GM19324 (cell line): ENCODE measurements around the gene TTBK2.
"Not testable (repeated sequence)": the region's sequence is repeated elsewhere in the genome, so short reads cannot be mapped to it uniquely, and the experiment has no call there.

Experiments
- ATAC-seq: cut with Tn5 transposase; IDR thresholded peaks from one replicate; pipeline ENCODE4 v1.9.1; 2021; ENCODE audit warnings: mild to moderate bottlenecking, moderate library complexity; ENCODE audit not compliant: unreplicated experiment, low FRiP score

Gene TTBK2

DNA sequence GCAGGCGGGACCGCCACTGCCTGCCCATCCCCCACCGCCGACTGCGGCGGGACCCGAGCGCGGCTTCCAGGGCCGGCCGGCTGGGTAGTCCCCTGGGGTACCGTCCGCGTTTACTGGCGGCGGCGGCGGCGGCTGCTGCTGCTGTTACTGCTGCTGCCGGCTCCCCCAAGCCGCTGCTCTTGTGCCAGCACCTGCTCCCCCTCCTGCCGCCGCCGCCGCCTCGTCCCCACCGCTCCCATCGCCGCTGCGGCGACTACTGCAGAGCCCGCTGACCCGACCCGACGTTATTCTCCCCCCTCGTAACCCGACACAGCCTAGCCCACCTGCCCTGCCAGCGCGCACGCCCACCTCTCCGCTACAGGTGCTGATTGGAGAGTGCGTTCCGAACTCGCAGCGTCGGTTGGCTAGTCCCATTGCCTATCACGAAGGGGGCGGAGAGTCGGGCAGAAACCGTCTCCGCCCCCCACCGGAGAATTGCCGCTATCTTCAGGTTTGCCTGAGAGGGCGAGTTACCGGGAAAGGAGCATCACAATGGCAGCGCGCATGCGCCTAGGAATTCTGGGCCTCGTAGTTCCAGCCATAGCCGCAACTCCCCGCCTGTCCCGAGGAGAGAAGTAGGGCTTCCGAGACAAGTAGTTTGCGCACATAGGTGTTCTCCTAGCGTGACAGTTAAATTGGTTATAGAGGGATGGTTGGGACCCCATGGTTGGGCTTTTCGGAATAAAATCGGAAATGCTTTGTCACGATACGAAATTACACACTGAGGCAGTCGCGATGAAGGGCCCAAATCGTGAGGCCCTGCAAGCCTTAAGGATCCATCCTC is at the start of gene TTBK2:
Gene TTBK2, minus strand, starts transcription at position 260 of the 823 bp plus-strand sequence. CDS start 42,161 bp downstream, outside the sequence.
- ATAC-seq, result peak; percentile 97

DNA sequence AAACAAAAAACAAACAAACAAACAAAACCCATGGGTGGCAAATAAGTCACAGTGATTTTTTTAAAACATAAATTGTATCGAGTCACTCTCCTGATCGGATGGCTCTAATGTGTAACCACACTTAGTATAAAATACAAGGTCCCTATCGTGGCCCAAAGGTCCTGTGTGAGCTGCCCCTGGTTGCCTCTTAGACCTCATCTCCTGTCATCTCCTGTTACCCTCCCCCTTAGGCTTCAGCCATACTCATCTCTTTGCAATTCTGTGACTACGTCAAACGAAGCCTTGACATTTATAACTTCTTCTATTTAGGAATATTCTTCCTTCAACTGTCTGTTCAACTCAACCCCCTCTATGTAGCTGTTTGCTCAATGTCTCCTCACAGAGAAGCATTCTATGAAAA is 43.9 kb upstream of the TTBK2 start:
- ATAC-seq, result no peak

DNA sequence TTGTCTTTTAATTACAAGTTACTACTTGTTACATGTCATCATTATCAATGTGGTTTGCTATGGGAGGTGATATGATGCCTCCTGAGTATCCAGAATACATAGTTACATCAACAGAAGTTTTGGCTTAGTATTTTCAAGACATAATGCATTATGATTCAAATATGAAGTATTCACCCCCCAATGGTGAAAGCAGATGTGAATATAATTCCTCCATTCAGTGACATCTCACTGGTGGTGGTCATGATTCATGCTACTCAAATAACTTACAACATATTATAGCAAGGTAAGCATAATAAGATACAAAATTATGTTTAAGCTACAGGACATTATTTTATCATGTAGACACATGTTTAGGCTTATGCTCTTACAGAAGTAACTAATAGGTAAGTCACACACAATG is 34.9 kb upstream of the TTBK2 start:
- ATAC-seq, result no peak

GRCh38 chr15:42954291-42954690 is 33.7 kb upstream of the TTBK2 start:
- ATAC-seq, result no peak

DNA sequence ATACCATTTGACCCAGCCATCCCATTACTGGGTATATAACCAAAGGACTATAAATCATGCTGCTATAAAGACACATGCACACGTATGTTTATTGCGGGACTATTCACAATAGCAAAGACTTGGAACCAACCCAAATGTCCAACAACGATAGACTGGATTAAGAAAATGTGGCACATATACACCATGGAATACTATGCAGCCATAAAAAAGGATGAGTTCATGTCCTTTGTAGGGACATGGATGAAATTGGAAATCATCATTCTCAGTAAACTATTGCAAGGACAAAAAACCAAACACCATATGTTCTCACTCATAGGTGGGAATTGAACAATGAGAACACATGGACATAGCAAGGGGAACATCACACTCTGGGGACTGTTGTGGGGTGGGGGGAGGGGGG is 28.3 kb upstream of the TTBK2 start:
- ATAC-seq, result not testable (repeated sequence)

- no peak for ATAC-seq
Measured at GRCh38 chr15:42940527-42940926, 19.9 kb upstream of the TTBK2 start.

- no peak for ATAC-seq
Measured at GRCh38 chr15:42939841-42940240, 19.3 kb upstream of the TTBK2 start.

GRCh38 chr15:42937143-42937542 is 16.6 kb upstream of the TTBK2 start:
- no peak for ATAC-seq

- ATAC-seq, result no peak
Measured at GRCh38 chr15:42933886-42934667, 13.5 kb upstream of the TTBK2 start.

- no peak for ATAC-seq
Measured at GRCh38 chr15:42932833-42933515, 12.4 kb upstream of the TTBK2 start.

DNA sequence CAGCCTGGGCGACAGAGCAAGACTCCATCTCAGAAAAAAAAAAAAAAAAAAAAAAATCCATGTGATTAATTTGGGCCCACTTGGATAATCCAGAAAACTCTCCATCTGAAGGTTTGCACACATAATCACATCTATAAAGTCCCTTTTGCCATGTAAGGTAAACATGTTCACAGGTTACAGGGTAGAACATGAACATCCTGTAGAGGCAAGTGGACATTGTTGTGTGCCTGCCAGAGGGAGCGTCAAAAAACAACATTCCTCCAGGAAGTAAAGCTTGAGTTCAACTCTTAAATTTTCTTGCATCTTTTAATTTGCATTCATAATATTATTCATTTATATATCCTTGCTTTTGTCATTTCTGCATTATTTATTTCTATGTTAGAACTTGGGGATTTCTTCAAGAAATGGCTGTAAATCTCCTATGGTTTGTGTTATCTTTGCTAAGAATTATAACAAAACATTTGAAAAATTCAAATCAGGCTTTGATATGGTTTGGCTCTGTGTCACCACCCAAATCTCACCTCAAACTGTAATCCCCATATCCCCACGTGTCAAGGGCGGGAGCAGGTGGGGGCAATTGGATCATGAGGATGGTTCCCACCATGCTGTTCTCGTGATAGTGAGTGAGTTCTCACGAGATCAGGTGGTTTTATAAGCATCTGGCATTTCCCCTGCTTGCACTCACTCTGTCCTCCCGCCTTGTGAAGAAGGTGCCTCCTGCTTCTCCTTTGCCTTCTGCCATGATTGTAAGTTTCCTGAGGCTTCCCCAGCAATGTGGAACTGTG is 11.3 kb upstream of the TTBK2 start:
- ATAC-seq, result no peak

- no peak for ATAC-seq
Measured at GRCh38 chr15:42929306-42929848, 8.8 kb upstream of the TTBK2 start.

DNA sequence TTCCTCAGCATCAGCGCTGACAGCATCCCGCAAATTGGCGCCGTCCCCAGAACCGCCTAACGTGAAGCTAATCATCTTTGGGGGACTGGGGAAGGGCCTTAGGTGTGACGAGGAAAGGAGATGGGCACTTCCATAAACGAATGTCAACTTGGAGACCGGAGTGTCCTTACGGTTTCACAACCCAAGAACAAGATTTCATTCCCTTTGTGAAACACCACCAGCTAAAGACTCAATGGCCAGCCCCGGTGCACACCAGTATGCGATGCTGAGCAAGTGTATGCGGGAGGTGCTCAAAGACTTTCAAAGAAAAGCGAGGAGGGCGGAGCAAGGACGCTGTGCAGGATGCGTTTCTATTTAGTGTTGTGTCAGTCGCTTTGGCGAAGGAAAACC is 759 bp upstream of the TTBK2 start:
- ATAC-seq, result no peak

DNA sequence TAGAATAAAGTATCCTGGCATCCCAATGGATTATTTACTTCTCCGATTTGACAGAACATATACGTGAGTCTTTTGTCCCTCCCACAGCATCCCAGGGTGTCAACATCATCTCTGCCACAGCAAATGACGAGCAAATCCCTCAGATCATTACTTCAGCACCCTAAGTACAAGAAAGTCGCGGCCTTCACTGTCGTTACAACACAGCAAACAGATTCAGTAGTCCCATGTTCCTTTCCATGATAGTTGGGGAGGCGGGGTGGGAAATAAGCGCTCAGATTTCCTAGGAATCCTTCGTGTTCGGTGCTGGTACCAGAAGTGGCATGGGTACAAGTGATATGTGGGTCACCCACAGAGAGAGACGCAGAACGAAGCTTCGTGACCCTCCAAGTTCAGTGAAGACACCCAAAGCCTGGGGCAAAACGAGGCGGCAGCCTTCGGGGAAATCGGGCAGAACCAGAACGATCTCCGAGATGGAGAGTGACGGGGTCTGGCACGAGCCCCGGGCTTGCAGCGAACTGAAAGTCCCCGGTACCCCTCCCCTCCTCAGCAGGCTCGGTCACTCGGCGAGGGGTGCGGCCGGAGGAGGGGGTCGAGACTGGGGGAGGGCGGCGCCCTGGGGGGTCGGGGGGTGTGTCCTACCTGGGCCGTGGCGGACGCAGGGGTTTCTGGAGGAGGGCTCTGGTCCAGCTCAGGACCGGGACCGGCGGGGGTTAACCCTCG is 619 bp downstream of the TTBK2 start:
- ATAC-seq, result no peak

- ATAC-seq, result no peak
Measured at GRCh38 chr15:42919308-42919707, 1.3 kb downstream of the TTBK2 start.

DNA sequence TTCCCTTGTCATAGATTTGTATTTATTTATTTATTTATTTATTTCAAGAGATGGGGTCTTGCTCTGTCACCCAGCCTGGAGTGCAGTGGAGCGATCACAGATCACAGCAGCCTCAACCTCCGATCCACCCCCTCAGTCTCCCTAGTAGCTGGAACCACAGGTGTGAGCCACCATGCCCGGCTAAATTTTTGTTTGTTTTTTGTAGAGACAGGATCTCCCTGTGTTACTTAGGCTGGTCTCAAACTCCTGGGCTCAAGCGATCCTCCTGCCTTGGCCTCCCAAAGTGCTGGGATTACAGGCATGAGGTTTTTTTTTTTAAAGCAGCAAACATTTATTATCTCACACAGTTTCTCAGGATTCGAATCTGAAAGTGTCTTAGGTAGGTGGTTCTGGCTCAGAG is 2.5 kb downstream of the TTBK2 start:
- no peak for ATAC-seq

DNA sequence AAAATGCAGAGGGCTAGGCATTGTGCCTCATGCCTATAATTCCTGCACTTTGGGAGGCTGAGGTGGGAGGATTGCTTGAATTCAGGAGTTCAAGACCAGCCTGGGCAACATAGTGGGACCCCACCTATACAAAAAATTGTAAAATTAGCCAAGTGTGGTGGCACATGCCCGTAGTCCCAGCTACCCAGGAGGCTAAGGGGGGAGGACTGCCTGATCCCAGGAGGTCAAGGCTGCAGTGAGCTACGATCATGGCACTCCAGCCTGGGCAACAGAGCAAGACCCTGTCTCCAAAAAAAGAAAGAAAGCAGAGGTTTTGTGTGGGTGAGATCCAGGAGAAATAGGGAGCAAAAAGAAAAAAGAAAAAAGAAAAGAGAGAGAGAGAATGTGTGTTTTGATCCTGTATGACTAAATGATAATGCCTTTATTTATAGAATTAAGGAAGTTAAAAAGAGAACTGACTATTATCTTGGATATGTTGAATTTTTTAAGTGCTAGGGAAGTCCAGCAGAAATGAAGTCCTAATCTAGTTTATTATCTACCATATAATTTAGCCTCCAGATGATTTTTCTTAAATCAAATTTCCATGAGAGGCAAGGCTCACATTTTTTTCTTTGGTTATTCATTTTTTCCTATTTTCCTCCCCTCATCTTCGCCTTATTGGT is 4.8 kb downstream of the TTBK2 start:
- no peak for ATAC-seq

- no peak for ATAC-seq
Measured at GRCh38 chr15:42914728-42915497, 5.7 kb downstream of the TTBK2 start.
